HEK293 (cell line): ENCODE measurements around the gene FAM124A.

ENCODE experiments used
- CTCF ChIP-seq: fragments of 450-650 bp; formaldehyde crosslinking; IDR thresholded peaks from 2 replicates; pipeline ENCODE4 v1.5.1; 2016; ENCODE audit warnings: missing biosample characterization, missing genetic modification characterization
- KLF9 ChIP-seq: fragments of 450-650 bp; formaldehyde crosslinking; IDR thresholded peaks from 2 replicates; pipeline ENCODE4 v1.5.1; 2016; ENCODE audit warnings: missing biosample characterization, missing genetic modification characterization, low read depth
- REST ChIP-seq: fragments of 450-650 bp; formaldehyde crosslinking; IDR thresholded peaks from 2 replicates; pipeline ENCODE4 v1.5.1; 2016; ENCODE audit warnings: missing biosample characterization, missing genetic modification characterization
- SP2 ChIP-seq: fragments of 450-650 bp; formaldehyde crosslinking; IDR thresholded peaks from 2 replicates; pipeline ENCODE4 v1.5.1; 2016; ENCODE audit warnings: missing biosample characterization, missing genetic modification characterization
- YY1 ChIP-seq: fragments of 450-650 bp; formaldehyde crosslinking; IDR thresholded peaks from 2 replicates; pipeline ENCODE4 v1.5.1; 2018; ENCODE audit warnings: missing biosample characterization, missing genetic modification characterization
- ZBTB21 ChIP-seq: fragments of 450-650 bp; formaldehyde crosslinking; IDR thresholded peaks from 2 replicates; pipeline ENCODE4 v1.5.1; 2017; ENCODE audit warnings: missing biosample characterization, missing genetic modification characterization
- ZFP37 ChIP-seq: fragments of 450-650 bp; formaldehyde crosslinking; IDR thresholded peaks from 2 replicates; pipeline ENCODE4 v1.5.1; 2016; ENCODE audit warnings: missing biosample characterization, missing genetic modification characterization
- ZNF16 ChIP-seq: fragments of 450-650 bp; formaldehyde crosslinking; IDR thresholded peaks from 2 replicates; pipeline ENCODE4 v1.5.1; 2016; ENCODE audit warnings: low read depth, missing biosample characterization, missing genetic modification characterization
- ZNF19 ChIP-seq: fragments of 450-650 bp; formaldehyde crosslinking; IDR thresholded peaks from 2 replicates; pipeline ENCODE4; 2016; ENCODE audit warnings: missing biosample characterization, missing genetic modification characterization, low read depth
- ZNF302 ChIP-seq: fragments of 450-650 bp; formaldehyde crosslinking; IDR thresholded peaks from 2 replicates; pipeline ENCODE4 v1.5.1; 2016; ENCODE audit warnings: missing biosample characterization, missing genetic modification characterization, low read depth
- ZNF416 ChIP-seq: fragments of 450-650 bp; formaldehyde crosslinking; IDR thresholded peaks from 2 replicates; pipeline ENCODE4 v1.5.1; 2016; ENCODE audit warnings: missing biosample characterization, missing genetic modification characterization
- ZNF513 ChIP-seq: fragments of 450-650 bp; IDR thresholded peaks from 2 replicates; pipeline ENCODE4 v1.5.1; 2018; ENCODE audit warnings: missing biosample characterization, missing genetic modification characterization
- ZNF654 ChIP-seq: fragments of 450-650 bp; formaldehyde crosslinking; IDR thresholded peaks from 2 replicates; pipeline ENCODE4 v1.5.1; 2016; ENCODE audit warnings: low read depth, missing biosample characterization, missing genetic modification characterization
- ZNF792 ChIP-seq: fragments of 450-650 bp; formaldehyde crosslinking; IDR thresholded peaks from 2 replicates; pipeline ENCODE4 v1.5.1; 2016; ENCODE audit warnings: missing biosample characterization, missing genetic modification characterization

GRCh38 chr13:51322826-51323225 lies 100.6 kb downstream of the FAM124A start:
- TF ChIP-seq SP2 (tag by site-specific recombination) (no peak), YY1 (tag by site-specific recombination) (no peak), CTCF (no peak), ZBTB21 (tag by site-specific recombination) (no peak), ZFP37 (tag by site-specific recombination) (no peak), REST (tag by site-specific recombination) (no peak), ZNF513 (tag by site-specific recombination) (no peak), ZNF416 (tag by site-specific recombination) (no peak), ZNF302 (tag by site-specific recombination) (no peak), ZNF792 (tag by site-specific recombination) (no peak), ZNF19 (no peak), ZNF654 (tag by site-specific recombination) (no peak), ZNF16 (tag by site-specific recombination) (no peak), KLF9 (tag by site-specific recombination) (no peak)
